ENCODE data around the gene TMEM117.

Gene TMEM117

GRCh38 chr12:43931187-43931586 lies 95.3 kb downstream of the TMEM117 start:
- no peaks in the 10 kb centered on the region for H3K4me1 ChIP-seq (ENCODE audit: insufficient read depth, low read length)
- no peak overlapping the region for H3K4me3 ChIP-seq (ENCODE audit: low read depth in 1 of 2, low read length in 2 of 2)
- H3K36me3 ChIP-seq (ENCODE audit: insufficient read depth, low read length), result no peaks in the 10 kb centered on the region
- no peak overlapping the region for H3K9ac ChIP-seq (ENCODE audit: low read length)
- no peaks in the 10 kb centered on the region for H3K27me3 ChIP-seq (ENCODE audit: control insufficient read depth in 1 of 2, insufficient read depth in 2 of 2, low read length in 2 of 2)
- no peak overlapping the region for H3K27ac ChIP-seq (ENCODE audit: low read depth, low read length)
- no peaks in the 10 kb centered on the region for H3K9me3 ChIP-seq (ENCODE audit: low read length)

GRCh38 chr12:43935581-43935980 lies 99.7 kb downstream of the TMEM117 start:
- no peaks in the 10 kb centered on the region for H3K27me3 ChIP-seq (ENCODE audit: control insufficient read depth in 1 of 2, insufficient read depth in 2 of 2, low read length in 2 of 2)
- no peaks in the 10 kb centered on the region for H3K9me3 ChIP-seq (ENCODE audit: low read length)
- H3K4me1 ChIP-seq (ENCODE audit: insufficient read depth, low read length), result no peaks in the 10 kb centered on the region
- no peak overlapping the region for H3K4me3 ChIP-seq (ENCODE audit: low read depth in 1 of 2, low read length in 2 of 2)
- H3K27ac ChIP-seq (ENCODE audit: low read depth, low read length), result no peak overlapping the region
- no peaks in the 10 kb centered on the region for H3K36me3 ChIP-seq (ENCODE audit: insufficient read depth, low read length)
- no peak overlapping the region for H3K9ac ChIP-seq (ENCODE audit: low read length)

GRCh38 chr12:43937947-43938346 lies 102.1 kb downstream of the TMEM117 start:
- Histone ChIP-seq H3K36me3 (ENCODE audit: insufficient read depth, low read length) (no peaks in the 10 kb centered on the region), H3K4me3 (ENCODE audit: low read depth in 1 of 2, low read length in 2 of 2) (no peak overlapping the region), H3K4me1 (ENCODE audit: insufficient read depth, low read length) (no peaks in the 10 kb centered on the region), H3K27me3 (ENCODE audit: control insufficient read depth in 1 of 2, insufficient read depth in 2 of 2, low read length in 2 of 2) (no peaks in the 10 kb centered on the region), H3K27ac (ENCODE audit: low read depth, low read length) (no peak overlapping the region), H3K9ac (ENCODE audit: low read length) (no peak overlapping the region), H3K9me3 (ENCODE audit: low read length) (no peaks in the 10 kb centered on the region)

GRCh38 chr12:43942379-43942778 lies 106.5 kb downstream of the TMEM117 start:
- Histone ChIP-seq H3K4me1 (ENCODE audit: insufficient read depth, low read length) (no peaks in the 10 kb centered on the region), H3K27me3 (ENCODE audit: control insufficient read depth in 1 of 2, insufficient read depth in 2 of 2, low read length in 2 of 2) (no peaks in the 10 kb centered on the region), H3K9me3 (ENCODE audit: low read length) (no peaks in the 10 kb centered on the region), H3K27ac (ENCODE audit: low read depth, low read length) (no peak overlapping the region), H3K36me3 (ENCODE audit: insufficient read depth, low read length) (no peaks in the 10 kb centered on the region), H3K4me3 (ENCODE audit: low read depth in 1 of 2, low read length in 2 of 2) (no peak overlapping the region), H3K9ac (ENCODE audit: low read length) (no peak overlapping the region)

GRCh38 chr12:43945983-43946382 lies 110.1 kb downstream of the TMEM117 start:
- Histone ChIP-seq H3K27me3 (ENCODE audit: control insufficient read depth in 1 of 2, insufficient read depth in 2 of 2, low read length in 2 of 2) (no peaks in the 10 kb centered on the region), H3K9ac (ENCODE audit: low read length) (no peak overlapping the region), H3K36me3 (ENCODE audit: insufficient read depth, low read length) (no peaks in the 10 kb centered on the region), H3K27ac (ENCODE audit: low read depth, low read length) (no peak overlapping the region), H3K9me3 (ENCODE audit: low read length) (no peaks in the 10 kb centered on the region), H3K4me3 (ENCODE audit: low read depth in 1 of 2, low read length in 2 of 2) (no peak overlapping the region), H3K4me1 (ENCODE audit: insufficient read depth, low read length) (no peaks in the 10 kb centered on the region)

- H3K9me3 ChIP-seq (ENCODE audit: low read length), result no peaks in the 10 kb centered on the region
- H3K9ac ChIP-seq (ENCODE audit: low read length), result no peak overlapping the region
- H3K4me3 ChIP-seq (ENCODE audit: low read depth in 1 of 2, low read length in 2 of 2), result no peak overlapping the region
- H3K27ac ChIP-seq (ENCODE audit: low read depth, low read length), result no peak overlapping the region
- H3K4me1 ChIP-seq (ENCODE audit: insufficient read depth, low read length), result no peaks in the 10 kb centered on the region
- H3K36me3 ChIP-seq (ENCODE audit: insufficient read depth, low read length), result no peaks in the 10 kb centered on the region
- H3K27me3 ChIP-seq (ENCODE audit: control insufficient read depth in 1 of 2, insufficient read depth in 2 of 2, low read length in 2 of 2), result no peaks in the 10 kb centered on the region
These were observed 115.4 kb downstream of the TMEM117 start for GRCh38 chr12:43951286-43951685.

- no peaks in the 10 kb centered on the region for H3K4me1 ChIP-seq (ENCODE audit: insufficient read depth, low read length)
These were observed 122.0 kb downstream of the TMEM117 start for GRCh38 chr12:43957732-43958372.

GRCh38 chr12:43964033-43964432 lies 128.2 kb downstream of the TMEM117 start:
- Histone ChIP-seq H3K4me3 (ENCODE audit: low read depth in 1 of 2, low read length in 2 of 2) (no peak overlapping the region), H3K9me3 (ENCODE audit: low read length) (no peaks in the 10 kb centered on the region), H3K27me3 (ENCODE audit: control insufficient read depth in 1 of 2, insufficient read depth in 2 of 2, low read length in 2 of 2) (no peaks in the 10 kb centered on the region), H3K27ac (ENCODE audit: low read depth, low read length) (no peak overlapping the region), H3K4me1 (ENCODE audit: insufficient read depth, low read length) (no peaks in the 10 kb centered on the region), H3K36me3 (ENCODE audit: insufficient read depth, low read length) (no peaks in the 10 kb centered on the region), H3K9ac (ENCODE audit: low read length) (no peak overlapping the region)

More at GRCh38 chr12:43957732-43958372, 122.0 kb downstream of the TMEM117 start:
- H3K27ac ChIP-seq (ENCODE audit: low read depth, low read length), result no peak overlapping the region
- no peaks in the 10 kb centered on the region for H3K27me3 ChIP-seq (ENCODE audit: control insufficient read depth in 1 of 2, insufficient read depth in 2 of 2, low read length in 2 of 2)
- no peak overlapping the region for H3K9ac ChIP-seq (ENCODE audit: low read length)
- no peaks in the 10 kb centered on the region for H3K9me3 ChIP-seq (ENCODE audit: low read length)
- H3K4me3 ChIP-seq (ENCODE audit: low read depth in 1 of 2, low read length in 2 of 2), result no peak overlapping the region
- H3K36me3 ChIP-seq (ENCODE audit: insufficient read depth, low read length), result no peaks in the 10 kb centered on the region

- no peak overlapping the region for H3K27ac ChIP-seq (ENCODE audit: low read depth, low read length)
- no peak overlapping the region for H3K9ac ChIP-seq (ENCODE audit: low read length)
- no peaks in the 10 kb centered on the region for H3K9me3 ChIP-seq (ENCODE audit: low read length)
- H3K36me3 ChIP-seq (ENCODE audit: insufficient read depth, low read length), result no peaks in the 10 kb centered on the region
- H3K4me1 ChIP-seq (ENCODE audit: insufficient read depth, low read length), result no peaks in the 10 kb centered on the region
- no peak overlapping the region for H3K4me3 ChIP-seq (ENCODE audit: low read depth in 1 of 2, low read length in 2 of 2)
- no peaks in the 10 kb centered on the region for H3K27me3 ChIP-seq (ENCODE audit: control insufficient read depth in 1 of 2, insufficient read depth in 2 of 2, low read length in 2 of 2)
These were observed 129.1 kb downstream of the TMEM117 start for GRCh38 chr12:43964961-43965360.

GRCh38 chr12:43965899-43966298 lies 130.0 kb downstream of the TMEM117 start:
- no peaks in the 10 kb centered on the region for H3K4me1 ChIP-seq (ENCODE audit: insufficient read depth, low read length)
- no peak overlapping the region for H3K4me3 ChIP-seq (ENCODE audit: low read depth in 1 of 2, low read length in 2 of 2)
- no peaks in the 10 kb centered on the region for H3K36me3 ChIP-seq (ENCODE audit: insufficient read depth, low read length)

GRCh38 chr12:43968736-43969135 lies 132.9 kb downstream of the TMEM117 start:
- H3K4me3 ChIP-seq (ENCODE audit: low read depth in 1 of 2, low read length in 2 of 2), result no peak overlapping the region
- H3K36me3 ChIP-seq (ENCODE audit: insufficient read depth, low read length), result no peaks in the 10 kb centered on the region
- no peaks in the 10 kb centered on the region for H3K9me3 ChIP-seq (ENCODE audit: low read length)
- H3K27me3 ChIP-seq (ENCODE audit: control insufficient read depth in 1 of 2, insufficient read depth in 2 of 2, low read length in 2 of 2), result no peaks in the 10 kb centered on the region
- no peak overlapping the region for H3K9ac ChIP-seq (ENCODE audit: low read length)
- H3K4me1 ChIP-seq (ENCODE audit: insufficient read depth, low read length), result no peaks in the 10 kb centered on the region
- no peak overlapping the region for H3K27ac ChIP-seq (ENCODE audit: low read depth, low read length)

More at GRCh38 chr12:43965899-43966298, 130.0 kb downstream of the TMEM117 start:
- Histone ChIP-seq H3K27me3 (ENCODE audit: control insufficient read depth in 1 of 2, insufficient read depth in 2 of 2, low read length in 2 of 2) (no peaks in the 10 kb centered on the region), H3K27ac (ENCODE audit: low read depth, low read length) (no peak overlapping the region), H3K9me3 (ENCODE audit: low read length) (no peaks in the 10 kb centered on the region), H3K9ac (ENCODE audit: low read length) (no peak overlapping the region)

- Histone ChIP-seq H3K27me3 (ENCODE audit: control insufficient read depth in 1 of 2, insufficient read depth in 2 of 2, low read length in 2 of 2) (no peaks in the 10 kb centered on the region), H3K9me3 (ENCODE audit: low read length) (no peaks in the 10 kb centered on the region), H3K4me3 (ENCODE audit: low read depth in 1 of 2, low read length in 2 of 2) (no peak overlapping the region), H3K9ac (ENCODE audit: low read length) (no peak overlapping the region), H3K36me3 (ENCODE audit: insufficient read depth, low read length) (no peaks in the 10 kb centered on the region), H3K4me1 (ENCODE audit: insufficient read depth, low read length) (no peaks in the 10 kb centered on the region), H3K27ac (ENCODE audit: low read depth, low read length) (no peak overlapping the region)
These were observed 134.0 kb downstream of the TMEM117 start for GRCh38 chr12:43969882-43970281.
